BJ (cell line): ENCODE data around the gene GLDC. TPM values are rescaled to one million over a fixed set of nuclear protein-coding genes. Genes with fewer than 3 reads are reported as not detected.

Experiments
- CTCF ChIA-PET: fragments of 350-600 bp; formaldehyde crosslinking; extraction: SDS; loops from one replicate; lab custom pipeline; 2021; ENCODE audit warnings: antibody characterized with exemption, inconsistent platforms; lab: Yijun Ruan, JAX
- POLR2A ChIA-PET: fragments of 300-600 bp; sonication (Branson Sonifier 250); formaldehyde crosslinking; extraction: SDS; loops from one replicate; lab custom pipeline; 2021; ENCODE audit warnings: antibody characterized with exemption; lab: Charles Lee
- DNase-seq: peaks from one replicate; pipeline ENCODE4 v3.0.0-alpha.2; 2011; ENCODE audit warnings: low read depth
- H3K27me3 ChIP-seq: 2 replicates; pipeline ENCODE4 v1.6.0; 2011; ENCODE audit warnings: low read length; ENCODE audit not compliant: control insufficient read depth, insufficient read depth
- H3K36me3 ChIP-seq: 2 replicates; pipeline ENCODE4 v1.5.1; 2011; ENCODE audit warnings: low read length; ENCODE audit not compliant: control insufficient read depth, insufficient read depth
- H3K4me3 ChIP-seq: 2 replicates; pipeline ENCODE4 v1.5.1; 2011; ENCODE audit warnings: low read depth, mild to moderate bottlenecking, control low read depth, low read length
- CTCF ChIP-seq: IDR thresholded peaks from 2 replicates; pipeline ENCODE4 v1.5.1; 2011; ENCODE audit warnings: low read depth, mild to moderate bottlenecking, control low read depth, inconsistent platforms, low read length, moderate library complexity; ENCODE audit not compliant: insufficient read depth
- polyA plus RNA-seq: library from polyadenylated mRNA; depleted of rRNA; stranded (reverse); fragments of >200 nt; gene quantifications from 2 replicates; pipeline ENCODE4 v1.2.3, GENCODE V29; 2011

GLDC gene
- polyA plus RNA-seq, 1 experiment: 0.28 TPM

- CTCF ChIA-PET: interaction anchor here (1.0 to 2.5 kb wide), 2 partner anchors 11 to 14 kb away, joined by 3 to 11 read pairs; no protein-coding TSS in a partner anchor
- POLR2A ChIA-PET: no interaction called here
- TF ChIP-seq CTCF: no peak
- Histone ChIP-seq H3K36me3 (no peaks in the 10 kb centered on the region), H3K4me3 (no peak overlapping the region), H3K27me3 (no peaks in the 10 kb centered on the region)
- no peak for DNase-seq
Measured at GRCh38 chr9:6677803-6678202, 32.3 kb upstream of the GLDC start.

GRCh38 chr9:6676254-6676921, 30.9 kb upstream of the GLDC start:
- Histone ChIP-seq H3K4me3 (no peak overlapping the region), H3K36me3 (no peaks in the 10 kb centered on the region), H3K27me3 (no peaks in the 10 kb centered on the region)
- CTCF ChIA-PET: interaction anchor here (2.5 kb wide), 1 partner anchor 9 kb away, joined by 11 read pairs; no protein-coding TSS in a partner anchor
- DNase-seq: no peak
- POLR2A ChIA-PET: no interaction called here
- no peak for TF ChIP-seq CTCF

GRCh38 chr9:6675268-6675667, 29.7 kb upstream of the GLDC start:
- ChIA-PET CTCF (no interaction called here), POLR2A (no interaction called here)
- no peak overlapping the region for H3K4me3 ChIP-seq
- DNase-seq: no peak
- H3K27me3 ChIP-seq: no peaks in the 10 kb centered on the region
- H3K36me3 ChIP-seq: no peaks in the 10 kb centered on the region
- no peak for TF ChIP-seq CTCF

GRCh38 chr9:6673326-6674025, 27.9 kb upstream of the GLDC start:
- CTCF ChIA-PET: no interaction called here
- no peak for DNase-seq
- no peaks in the 10 kb centered on the region for H3K27me3 ChIP-seq
- H3K36me3 ChIP-seq: no peaks in the 10 kb centered on the region
- POLR2A ChIA-PET: no interaction called here
- TF ChIP-seq CTCF: no peak
- no peak overlapping the region for H3K4me3 ChIP-seq

- ChIA-PET POLR2A (no interaction called here), CTCF (no interaction called here)
- no peak overlapping the region for H3K4me3 ChIP-seq
- no peaks in the 10 kb centered on the region for H3K27me3 ChIP-seq
- H3K36me3 ChIP-seq: no peaks in the 10 kb centered on the region
- DNase-seq: no peak
- TF ChIP-seq CTCF: no peak
Measured at GRCh38 chr9:6672118-6672517, 26.6 kb upstream of the GLDC start.
